ENCODE measurements around the gene TTC34.

GRCh38 chr1:2631136-2632050 lies 170.1 kb downstream of the TTC34 start:
- TF ChIP-seq POLR2A (IDR thresholded peaks at IDR 0.05; ENCODE audit: low read depth, low read length) (no peak), POLR2AphosphoS5 (IDR thresholded peaks at IDR 0.05; ENCODE audit: low read depth, low read length) (no peak), TAF1 (IDR thresholded peaks at IDR 0.05; ENCODE audit: borderline replicate concordance, low read depth, low read length) (no peak)

Measured in GM12892 (cell line).